GM12878 (cell line): Measurements from ENCODE around the gene LRRN4CL. TPM values are rescaled to one million over a fixed set of nuclear protein-coding genes. Genes with fewer than 3 reads are reported as not detected.
A peak's percentile ranks its signal among the peaks of the same experiment; 100 is the strongest.

Experiments used
- ATAC-seq: fragments of 200-7000 bp; cut with Tn5 transposase; 3 replicates; pipeline ENCODE4 v1.9.1; 2020; ENCODE audit warnings: mild to moderate bottlenecking, moderate library complexity
- BruUV-seq: library from RNA; stranded (reverse); fragments of 400-500 nt; replicated peaks from 2 replicates; lab custom pipeline; 2021; lab: Mats Ljungman, UMichigan
- CTCF ChIA-PET: fragments of 300-600 bp; sonication (Branson Sonifier 250); formaldehyde crosslinking; extraction: SDS; loops from one replicate; lab custom pipeline; 2021; ENCODE audit warnings: inconsistent platforms; lab: Yijun Ruan, JAX
- POLR2A ChIA-PET: fragments of 350-600 bp; formaldehyde crosslinking; extraction: SDS; loops from one replicate; lab custom pipeline; 2021; ENCODE audit warnings: inconsistent platforms; lab: Charles Lee
- RAD21 ChIA-PET: fragments of 300-600 bp; sonication (Branson Sonifier 250); formaldehyde crosslinking; loops from one replicate; lab custom pipeline; 2023; ENCODE audit warnings: antibody characterized with exemption; ENCODE audit not compliant: unreplicated experiment; lab: Charles Lee
- SMC1A ChIA-PET: fragments of 300-600 bp; sonication (Branson Sonifier 250); formaldehyde crosslinking; loops from one replicate; lab custom pipeline; 2023; ENCODE audit not compliant: unreplicated experiment, uncharacterized antibody; lab: Charles Lee
- DNase-seq: peaks from one replicate; pipeline ENCODE4 v3.0.0-alpha.2; 2011; ENCODE audit warnings: low read depth, low spot score
- FAIRE-seq: peaks from 3 replicates; lab custom pipeline; 2011; peaks lifted over from hg19 to GRCh38; lab: Jason Lieb, UNC
- H2AFZ ChIP-seq: 2 replicates; pipeline ENCODE4 v1.6.0; 2011; ENCODE audit warnings: low read depth, low read length, control low read depth; ENCODE audit not compliant: control insufficient read depth
- H3K27ac ChIP-seq: 2 replicates; pipeline ENCODE4 v1.5.1; 2011; ENCODE audit warnings: control low read depth; ENCODE audit not compliant: control insufficient read depth, insufficient read depth
- H3K27me3 ChIP-seq, 2 experiments: replicated peaks in 1 of 2; 2 replicates each; pipeline versions ENCODE4 v1.6.0 to v1.6.1; 2011; ENCODE audit warnings: low read length in 1 of 2; ENCODE audit not compliant: control insufficient read depth in 2 of 2, insufficient read depth in 2 of 2
- H3K36me3 ChIP-seq, 2 experiments: 2 replicates each; pipeline ENCODE4 v1.5.1; 2011; ENCODE audit warnings: low read length in 1 of 2; ENCODE audit not compliant: control insufficient read depth in 2 of 2, insufficient read depth in 2 of 2
- H3K4me1 ChIP-seq: 2 replicates; pipeline ENCODE4 v1.6.1; 2011; ENCODE audit warnings: mild to moderate bottlenecking, low read length, moderate library complexity, mixed read lengths; ENCODE audit not compliant: control insufficient read depth, insufficient read depth
- H3K4me2 ChIP-seq: 2 replicates; pipeline ENCODE4 v1.6.0; 2011; ENCODE audit warnings: control low read depth; ENCODE audit not compliant: control insufficient read depth, insufficient read depth
- H3K4me3 ChIP-seq: fragments of 200-600 bp; sonication (generic); 2 replicates; pipeline ENCODE4 v1.5.1; 2016
- H3K79me2 ChIP-seq: 2 replicates; pipeline ENCODE4 v1.6.0; 2011; ENCODE audit warnings: low read length; ENCODE audit not compliant: control insufficient read depth, insufficient read depth
- H3K9ac ChIP-seq: 2 replicates; pipeline ENCODE4 v1.8.0; 2011; ENCODE audit warnings: low read length, control low read depth, mixed read lengths; ENCODE audit not compliant: control insufficient read depth, insufficient read depth
- H3K9me3 ChIP-seq: replicated peaks from 3 replicates; pipeline ENCODE4 v1.5.1; 2011; ENCODE audit warnings: mild to moderate bottlenecking, low read length; ENCODE audit not compliant: control insufficient read depth, insufficient read depth
- H4K20me1 ChIP-seq: 2 replicates; pipeline ENCODE4 v1.6.0; 2011; ENCODE audit not compliant: control insufficient read depth, insufficient read depth
- EGR1 ChIP-seq, 2 experiments: IDR thresholded peaks; 1 replicate in 1 of 2; 2 replicates in 1 of 2; pipeline ENCODE4 v1.6.1; 2011 to 2012; ENCODE audit warnings: low read depth in 2 of 2, low read length in 2 of 2, borderline replicate concordance in 1 of 2, mild to moderate bottlenecking in 1 of 2, moderate library complexity in 1 of 2
- HDAC2 ChIP-seq: fragments of 200-600 bp; sonication (generic); IDR thresholded peaks from 2 replicates; pipeline ENCODE4 v1.6.1; 2017
- PAX8 ChIP-seq: fragments of 450-650 bp; IDR thresholded peaks from 2 replicates; pipeline ENCODE4 v1.6.1; 2017; ENCODE audit warnings: mild to moderate bottlenecking, moderate library complexity
- POLR2AphosphoS5 ChIP-seq: IDR thresholded peaks from 2 replicates; pipeline ENCODE4 v1.6.1; 2011; ENCODE audit warnings: mild to moderate bottlenecking, low read length, inconsistent platforms
- TCF7 ChIP-seq: IDR thresholded peaks from 2 replicates; pipeline ENCODE4 v1.6.1; 2014; ENCODE audit warnings: antibody characterized with exemption, borderline replicate concordance
- YY1 ChIP-seq: IDR thresholded peaks from 2 replicates; pipeline ENCODE4 v1.6.1; 2011; ENCODE audit warnings: low read depth, mild to moderate bottlenecking, low read length
- WGBS: methylation state at CpG from one replicate; pipeline ENCODE4 v1.1.6; 2016; ENCODE audit warnings: low lambda C conversion rate; ENCODE audit not compliant: insufficient replicate concordance, insufficient coverage; ENCODE audit errors: missing lambda C conversion rate; 5-methylcytosine and 5-hydroxymethylcytosine counted together
- in situ Hi-C: fragments of 300-500 bp; cut with MboI; formaldehyde crosslinking; loops from 9 replicates; pipeline ENCODE4 v1.14.3; 2018; ENCODE audit warnings: mixed read lengths
- intact Hi-C: fragments of 100-400 bp; cut with micrococcal nuclease; formaldehyde crosslinking; loops from one replicate; pipeline ENCODE4 v1.14.2; 2022; ENCODE audit not compliant: unreplicated experiment
- polyA plus RNA-seq, 11 experiments: library from polyadenylated mRNA; depleted of rRNA in 4 of 11; unstranded in 6 of 11; stranded (reverse) in 5 of 11; fragments of >200 nt; fragmentation: Nextera tagmentation in 4 of 11; fragmentation: Illumina TruSeq in 1 of 11; extraction: Ambion mirVana in 4 of 11; extraction: Trizol in 1 of 11; gene quantifications; 1 replicate in 1 of 11; 2 replicates in 10 of 11; pipeline versions ENCODE4 v1.2.1 to v1.2.3, GENCODE V29; 2011 to 2016; ENCODE audit warnings: inconsistent platforms in 2 of 11, missing spikeins in 2 of 11, low read depth in 1 of 11
- total RNA-seq, 4 experiments: library from RNA; depleted of rRNA in 3 of 4; stranded (reverse); fragments of >200 nt in 3 of 4; fragmentation: Illumina TruSeq in 1 of 4; extraction: Trizol in 1 of 4; gene quantifications; 2 replicates each; pipeline versions ENCODE4 v1.2.1 to v1.2.3, GENCODE V29; 2013 to 2021
- TF ChIP-seq, protein P1 (sequence below): IDR thresholded peaks from 2 replicates; pipeline ENCODE4 v1.6.1; 2012; ENCODE audit warnings: mild to moderate bottlenecking, low read depth, low read length
- TF ChIP-seq, protein P2 (sequence below): fragments of 450-650 bp; IDR thresholded peaks from 2 replicates; pipeline ENCODE4 v1.6.1; 2017; ENCODE audit warnings: mild to moderate bottlenecking, moderate library complexity

The LRRN4CL gene
- total and polyA plus RNA-seq, 10 of the 15 experiments (the other 5 are each of a cell fraction or from before 2014, with no cell fraction given) = 0.01 to 0.06 TPM; not detected in 8

DNA sequence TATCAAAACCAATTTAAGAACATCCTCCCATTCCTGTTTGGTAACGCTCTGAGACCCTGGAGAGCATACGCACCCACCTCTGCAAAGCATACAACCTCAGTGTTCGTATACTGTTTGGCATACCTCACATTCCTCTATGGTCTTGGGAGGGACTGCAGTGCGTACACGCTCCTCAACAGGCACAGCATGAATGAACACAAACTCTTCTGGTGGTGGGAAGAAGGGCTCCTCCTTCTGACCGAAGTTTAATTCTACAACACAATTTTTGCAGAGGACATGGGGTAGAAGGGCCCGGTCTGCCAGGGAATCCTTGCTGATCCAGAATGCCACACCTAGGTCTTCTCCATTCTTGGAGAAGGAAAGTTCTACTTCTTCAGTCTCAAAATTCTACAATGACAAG, 32.7 kb upstream of the LRRN4CL start:
- FAIRE-seq (no peak), DNase-seq (no peak)
- in situ Hi-C loops = no loop called here
- Histone ChIP-seq H3K4me1 (no peaks in the 10 kb centered on the region; the same call in 1 of the 2 replicates), H2AFZ (no peak overlapping the region), H3K27ac (no peak overlapping the region), H3K9ac (no peak overlapping the region), H4K20me1 (peaks cover 11% of the 10 kb centered on the region), H3K4me2 (no peak overlapping the region), H3K4me3 (no peak overlapping the region), H3K79me2 (peaks cover 59% of the 10 kb centered on the region)
- ChIA-PET POLR2A (no interaction called here), CTCF (interaction anchor here (1.3 to 2.1 kb wide), 2 partner anchors 13 to 64 kb away, joined by 3 to 6 read pairs; no protein-coding TSS in a partner anchor), RAD21 (no interaction called here)
- intact Hi-C loops = no loop called here
- BruUV-seq = TSS peak; percentile 58
- TF ChIP-seq POLR2AphosphoS5 (0 out of 2 replicates have a peak, but pooled peaks have one; percentile 23), YY1 (no peak)
- TF ChIP-seq, all 136 proteins: peak for 1
- SMC1A ChIA-PET = no interaction called here
- WGBS = 91% methylated on average over 7 of the region's 7 CpGs
- ATAC-seq = no peak
- peaks cover 15 to 68% of the 10 kb centered on the region in 2 experiments for H3K36me3 ChIP-seq
- no peaks in the 10 kb centered on the region for H3K9me3 ChIP-seq
- no peaks in the 10 kb centered on the region for H3K27me3 ChIP-seq

DNA sequence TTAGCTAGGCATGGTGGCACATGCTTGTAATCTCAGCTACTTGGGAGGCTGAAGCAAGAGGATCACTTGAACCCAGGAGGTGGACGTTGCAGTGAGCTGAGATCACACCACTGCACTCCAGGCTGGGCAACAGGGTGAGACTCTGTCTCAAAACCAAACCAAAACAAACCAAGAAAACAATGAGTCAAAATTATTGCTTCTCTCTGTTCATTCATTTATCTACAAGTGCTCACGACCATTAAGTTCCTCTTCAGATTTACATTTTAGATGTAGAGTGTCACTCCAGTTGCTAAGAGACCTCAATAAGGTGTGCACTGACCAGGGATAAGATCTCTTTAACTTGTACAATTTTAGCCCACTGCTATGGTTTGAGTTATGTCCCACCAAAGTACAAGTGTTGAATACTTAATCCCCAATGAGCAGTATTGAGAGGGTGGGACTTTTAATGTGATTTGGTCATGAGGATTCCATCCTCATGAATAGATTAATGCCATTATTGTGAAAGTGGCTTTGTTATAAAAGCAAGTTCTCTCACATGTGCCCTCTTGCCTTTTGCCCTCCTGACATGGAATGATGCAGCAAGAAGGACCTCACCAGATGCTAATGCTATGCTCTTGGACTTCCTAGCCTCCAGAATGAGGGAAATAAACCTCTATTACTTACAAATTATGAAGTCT, 30.1 kb upstream of the LRRN4CL start:
- H4K20me1 ChIP-seq = no peaks in the 10 kb centered on the region; the same call in 1 of the 2 replicates
- no peaks in the 10 kb centered on the region for H3K27me3 ChIP-seq
- peaks cover 33 to 74% of the 10 kb centered on the region in 2 experiments for H3K36me3 ChIP-seq
- ChIA-PET RAD21 (no interaction called here), CTCF (interaction anchor here (0.6 kb wide), 1 partner anchor 113 kb away, joined by 3 read pairs; no protein-coding TSS in a partner anchor), SMC1A (interaction anchor here (1.1 kb wide), 1 partner anchor 8 kb away, joined by 3 read pairs; the partner anchor contains the start of gene HNRNPUL2), POLR2A (interaction anchor here (0.5 to 1.5 kb wide), 3 partner anchors 14 to 46 kb away, joined by 3 read pairs; no protein-coding TSS in a partner anchor)
- H2AFZ ChIP-seq = no peak overlapping the region
- no peak for FAIRE-seq
- peaks cover 35% of the 10 kb centered on the region for H3K79me2 ChIP-seq
- BruUV-seq = no TSS peak
- in situ Hi-C loops (no loop called here), intact Hi-C loops (no loop called here)
- no peak overlapping the region for H3K27ac ChIP-seq
- no peaks in the 10 kb centered on the region for H3K9me3 ChIP-seq
- no peak for ATAC-seq
- H3K4me3 ChIP-seq = no peak overlapping the region
- DNase-seq = no peak
- peaks cover 2% of the 10 kb centered on the region for H3K4me1 ChIP-seq
- no peak overlapping the region for H3K9ac ChIP-seq
- no peak overlapping the region for H3K4me2 ChIP-seq
- 6% methylated on average over 2 of the region's 2 CpGs for WGBS
- TF ChIP-seq EGR1 (IDR thresholded peaks at IDR 0.05; ENCODE audit: borderline replicate concordance in 1 of 2, low read depth in 2 of 2, low read length in 2 of 2) (no peak), HDAC2 (no peak), PAX8 (no peak), TCF7 (no peak)
- TF ChIP-seq, protein P1, sequence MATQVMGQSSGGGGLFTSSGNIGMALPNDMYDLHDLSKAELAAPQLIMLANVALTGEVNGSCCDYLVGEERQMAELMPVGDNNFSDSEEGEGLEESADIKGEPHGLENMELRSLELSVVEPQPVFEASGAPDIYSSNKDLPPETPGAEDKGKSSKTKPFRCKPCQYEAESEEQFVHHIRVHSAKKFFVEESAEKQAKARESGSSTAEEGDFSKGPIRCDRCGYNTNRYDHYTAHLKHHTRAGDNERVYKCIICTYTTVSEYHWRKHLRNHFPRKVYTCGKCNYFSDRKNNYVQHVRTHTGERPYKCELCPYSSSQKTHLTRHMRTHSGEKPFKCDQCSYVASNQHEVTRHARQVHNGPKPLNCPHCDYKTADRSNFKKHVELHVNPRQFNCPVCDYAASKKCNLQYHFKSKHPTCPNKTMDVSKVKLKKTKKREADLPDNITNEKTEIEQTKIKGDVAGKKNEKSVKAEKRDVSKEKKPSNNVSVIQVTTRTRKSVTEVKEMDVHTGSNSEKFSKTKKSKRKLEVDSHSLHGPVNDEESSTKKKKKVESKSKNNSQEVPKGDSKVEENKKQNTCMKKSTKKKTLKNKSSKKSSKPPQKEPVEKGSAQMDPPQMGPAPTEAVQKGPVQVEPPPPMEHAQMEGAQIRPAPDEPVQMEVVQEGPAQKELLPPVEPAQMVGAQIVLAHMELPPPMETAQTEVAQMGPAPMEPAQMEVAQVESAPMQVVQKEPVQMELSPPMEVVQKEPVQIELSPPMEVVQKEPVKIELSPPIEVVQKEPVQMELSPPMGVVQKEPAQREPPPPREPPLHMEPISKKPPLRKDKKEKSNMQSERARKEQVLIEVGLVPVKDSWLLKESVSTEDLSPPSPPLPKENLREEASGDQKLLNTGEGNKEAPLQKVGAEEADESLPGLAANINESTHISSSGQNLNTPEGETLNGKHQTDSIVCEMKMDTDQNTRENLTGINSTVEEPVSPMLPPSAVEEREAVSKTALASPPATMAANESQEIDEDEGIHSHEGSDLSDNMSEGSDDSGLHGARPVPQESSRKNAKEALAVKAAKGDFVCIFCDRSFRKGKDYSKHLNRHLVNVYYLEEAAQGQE = no peak
- TF ChIP-seq, protein P2, sequence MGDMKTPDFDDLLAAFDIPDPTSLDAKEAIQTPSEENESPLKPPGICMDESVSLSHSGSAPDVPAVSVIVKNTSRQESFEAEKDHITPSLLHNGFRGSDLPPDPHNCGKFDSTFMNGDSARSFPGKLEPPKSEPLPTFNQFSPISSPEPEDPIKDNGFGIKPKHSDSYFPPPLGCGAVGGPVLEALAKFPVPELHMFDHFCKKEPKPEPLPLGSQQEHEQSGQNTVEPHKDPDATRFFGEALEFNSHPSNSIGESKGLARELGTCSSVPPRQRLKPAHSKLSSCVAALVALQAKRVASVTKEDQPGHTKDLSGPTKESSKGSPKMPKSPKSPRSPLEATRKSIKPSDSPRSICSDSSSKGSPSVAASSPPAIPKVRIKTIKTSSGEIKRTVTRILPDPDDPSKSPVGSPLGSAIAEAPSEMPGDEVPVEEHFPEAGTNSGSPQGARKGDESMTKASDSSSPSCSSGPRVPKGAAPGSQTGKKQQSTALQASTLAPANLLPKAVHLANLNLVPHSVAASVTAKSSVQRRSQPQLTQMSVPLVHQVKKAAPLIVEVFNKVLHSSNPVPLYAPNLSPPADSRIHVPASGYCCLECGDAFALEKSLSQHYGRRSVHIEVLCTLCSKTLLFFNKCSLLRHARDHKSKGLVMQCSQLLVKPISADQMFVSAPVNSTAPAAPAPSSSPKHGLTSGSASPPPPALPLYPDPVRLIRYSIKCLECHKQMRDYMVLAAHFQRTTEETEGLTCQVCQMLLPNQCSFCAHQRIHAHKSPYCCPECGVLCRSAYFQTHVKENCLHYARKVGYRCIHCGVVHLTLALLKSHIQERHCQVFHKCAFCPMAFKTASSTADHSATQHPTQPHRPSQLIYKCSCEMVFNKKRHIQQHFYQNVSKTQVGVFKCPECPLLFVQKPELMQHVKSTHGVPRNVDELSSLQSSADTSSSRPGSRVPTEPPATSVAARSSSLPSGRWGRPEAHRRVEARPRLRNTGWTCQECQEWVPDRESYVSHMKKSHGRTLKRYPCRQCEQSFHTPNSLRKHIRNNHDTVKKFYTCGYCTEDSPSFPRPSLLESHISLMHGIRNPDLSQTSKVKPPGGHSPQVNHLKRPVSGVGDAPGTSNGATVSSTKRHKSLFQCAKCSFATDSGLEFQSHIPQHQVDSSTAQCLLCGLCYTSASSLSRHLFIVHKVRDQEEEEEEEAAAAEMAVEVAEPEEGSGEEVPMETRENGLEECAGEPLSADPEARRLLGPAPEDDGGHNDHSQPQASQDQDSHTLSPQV = no peak
